OCI-LY7 (cell line): ENCODE measurements around the gene CCNI. TPM values are rescaled to one million over a fixed set of nuclear protein-coding genes. Genes with fewer than 3 reads are reported as not detected.

Experiments
- BruUV-seq: library from RNA; stranded (reverse); fragments of 400-500 nt; replicated peaks from 2 replicates; lab custom pipeline; 2021; lab: Mats Ljungman, UMichigan
- CTCF ChIA-PET: fragments of 300-600 bp; sonication (Branson Sonifier 250); formaldehyde crosslinking; loops from one replicate; lab custom pipeline; 2022; ENCODE audit warnings: antibody characterized with exemption; ENCODE audit not compliant: unreplicated experiment; lab: Charles Lee
- POLR2A ChIA-PET: fragments of 300-600 bp; sonication (Branson Sonifier 250); formaldehyde crosslinking; loops from one replicate; lab custom pipeline; 2022; ENCODE audit warnings: antibody characterized with exemption; lab: Charles Lee
- DNase-seq: peaks from one replicate; pipeline ENCODE4 v3.0.0-alpha.2; 2015; ENCODE audit warnings: low spot score
- H2AFZ ChIP-seq: fragments of 200-600 bp; sonication (generic), shearing (Covaris generic); 2 replicates; pipeline ENCODE4 v1.6.1; 2014; ENCODE audit warnings: mild to moderate bottlenecking, antibody characterized with exemption, low read length, moderate library complexity
- H3K27ac ChIP-seq: fragments of 200-600 bp; sonication (generic); 2 replicates; pipeline ENCODE4 v1.5.1; 2014; ENCODE audit warnings: mixed run types, low read depth, mild to moderate bottlenecking, moderate library complexity, low read length, inconsistent platforms; ENCODE audit not compliant: poor library complexity, severe bottlenecking
- H3K36me3 ChIP-seq: fragments of 200-600 bp; sonication (generic); 2 replicates; pipeline ENCODE4 v1.6.1; 2014; ENCODE audit warnings: mild to moderate bottlenecking, antibody characterized with exemption, low read length, moderate library complexity, mixed read lengths; ENCODE audit not compliant: insufficient read depth
- H3K4me1 ChIP-seq: fragments of 200-600 bp; sonication (generic); 2 replicates; pipeline ENCODE4 v1.5.1; 2014; ENCODE audit warnings: mild to moderate bottlenecking, low read length; ENCODE audit not compliant: insufficient read depth, poor library complexity, severe bottlenecking
- H3K4me2 ChIP-seq: fragments of 200-600 bp; sonication (generic); 2 replicates; pipeline ENCODE4 v1.6.1; 2014; ENCODE audit warnings: mild to moderate bottlenecking, low read length
- H3K4me3 ChIP-seq: fragments of 200-600 bp; sonication (generic); 2 replicates; pipeline ENCODE4 v1.5.1; 2014; ENCODE audit warnings: mild to moderate bottlenecking, low read depth, low read length; ENCODE audit not compliant: poor library complexity, severe bottlenecking
- H3K79me2 ChIP-seq: fragments of 200-600 bp; sonication (generic); 2 replicates; pipeline ENCODE4 v1.6.1; 2016; ENCODE audit warnings: low read depth, mild to moderate bottlenecking, low read length, moderate library complexity, mixed read lengths; ENCODE audit not compliant: insufficient read depth
- H3K9me2 ChIP-seq: fragments of 200-600 bp; sonication (generic); 2 replicates; pipeline ENCODE4 v1.6.1; 2016; ENCODE audit warnings: mild to moderate bottlenecking, low read length, mixed read lengths; ENCODE audit not compliant: insufficient read depth
- H3K9me3 ChIP-seq: fragments of 200-600 bp; sonication (generic); 2 replicates; pipeline ENCODE4 v1.6.1; 2014; ENCODE audit warnings: mild to moderate bottlenecking, mixed run types, low read length, mixed read lengths
- H4K20me1 ChIP-seq: fragments of 200-600 bp; sonication (generic); 2 replicates; pipeline ENCODE4 v1.6.1; 2014; ENCODE audit warnings: mild to moderate bottlenecking, antibody characterized with exemption, low read length, moderate library complexity, mixed read lengths; ENCODE audit not compliant: insufficient read depth
- CTCF ChIP-seq: fragments of 200-600 bp; sonication (generic); conservative IDR thresholded peaks from 2 replicates; pipeline ENCODE4 v1.5.1; 2014; ENCODE audit warnings: mild to moderate bottlenecking, antibody characterized with exemption, low read length, moderate library complexity, mixed read lengths
- EZH2phosphoT487 ChIP-seq: fragments of 200-600 bp; sonication (generic); IDR thresholded peaks from 2 replicates; pipeline ENCODE4 v1.6.1; 2018; ENCODE audit warnings: low read depth, borderline replicate concordance, mild to moderate bottlenecking, mixed run types, antibody characterized with exemption, low read length, moderate library complexity, mixed read lengths
- intact Hi-C: fragments of 100-400 bp; cut with micrococcal nuclease; formaldehyde crosslinking; loops from one replicate; pipeline ENCODE4 v1.10.0; 2022; ENCODE audit not compliant: unreplicated experiment
- total RNA-seq, 2 experiments: library from RNA; depleted of rRNA in 1 of 2; stranded (reverse); fragments of >200 nt in 1 of 2; shearing (Covaris generic) in 1 of 2; gene quantifications; 2 replicates each; pipeline ENCODE4 v1.2.3, GENCODE V29; 2014 to 2022

CCNI gene
- total RNA-seq, 2 experiments from 2014 or later = 105 to 293 TPM

- Histone ChIP-seq H2AFZ (no peak overlapping the region), H3K9me2 (no peaks in the 10 kb centered on the region), H3K79me2 (peaks cover 40% of the 10 kb centered on the region), H4K20me1 (peaks cover 4% of the 10 kb centered on the region), H3K4me3 (no peak overlapping the region), H3K4me2 (no peak overlapping the region), H3K9me3 (0 out of 2 replicates have a peak, but pooled peaks cover 3% of the 10 kb centered on the region), H3K36me3 (peaks cover 3% of the 10 kb centered on the region; the same call in 1 of the 2 replicates), H3K27ac (no peak overlapping the region), H3K4me1 (peaks cover 48% of the 10 kb centered on the region)
- intact Hi-C loops = loop anchor here (5.0 kb wide), 1 partner anchor 743 kb away; no protein-coding TSS in a partner anchor
- ChIA-PET CTCF (no interaction called here), POLR2A (interaction anchor here (0.7 to 3.7 kb wide), 10 partner anchors 10 to 191 kb away, joined by 3 to 26 read pairs (median 4); no protein-coding TSS in a partner anchor)
- DNase-seq = no peak
- BruUV-seq = no TSS peak
- no peak for TF ChIP-seq EZH2phosphoT487
- no peak for TF ChIP-seq CTCF
These were observed 3.5 kb upstream of the CCNI start for GRCh38 chr4:77079281-77079680.

GRCh38 chr4:77078401-77078800 lies 2.6 kb upstream of the CCNI start:
- Histone ChIP-seq H2AFZ (no peak overlapping the region), H3K4me2 (peak overlapping the region; percentile 19; the same call in 1 of the 2 replicates), H4K20me1 (peaks cover 11% of the 10 kb centered on the region), H3K27ac (no peak overlapping the region), H3K36me3 (peaks cover 3% of the 10 kb centered on the region; the same call in 1 of the 2 replicates), H3K9me3 (0 out of 2 replicates have a peak, but pooled peaks cover 3% of the 10 kb centered on the region), H3K4me3 (no peak overlapping the region), H3K79me2 (peaks cover 49% of the 10 kb centered on the region), H3K4me1 (peaks cover 48% of the 10 kb centered on the region), H3K9me2 (no peaks in the 10 kb centered on the region)
- intact Hi-C loops = loop anchor here (5.0 kb wide), 1 partner anchor 744 kb away; no protein-coding TSS in a partner anchor
- no TSS peak for BruUV-seq
- TF ChIP-seq CTCF (no peak), EZH2phosphoT487 (no peak)
- ChIA-PET POLR2A (interaction anchor here (0.8 to 5.3 kb wide), 10 partner anchors 11 to 115 kb away, joined by 3 to 73 read pairs (median 6); partner anchors contain the start of gene CCNG2), CTCF (interaction anchor here (1.0 kb wide), 1 partner anchor 40 kb away, joined by 3 read pairs; no protein-coding TSS in a partner anchor)
- no peak for DNase-seq
